HEK293 (cell line): ENCODE data around the gene TSPOAP1.

ENCODE experiments used
- CTCF ChIA-PET: fragments of 350-600 bp; formaldehyde crosslinking; extraction: SDS; loops from one replicate; lab custom pipeline; 2021; ENCODE audit warnings: antibody characterized with exemption; lab: Yijun Ruan, JAX
- POLR2A ChIA-PET: fragments of 300-600 bp; formaldehyde crosslinking; extraction: SDS; loops from one replicate; lab custom pipeline; 2020; ENCODE audit warnings: antibody characterized with exemption, inconsistent platforms; lab: Yijun Ruan, JAX
- H3K27ac ChIP-seq: fragments of 200-500 bp; sonication (Bioruptor generic); 2 replicates; pipeline ENCODE4 v1.5.1; 2014; ENCODE audit warnings: low read depth, low read length, control low read depth, inconsistent platforms; ENCODE audit errors: extremely low read depth
- H3K36me3 ChIP-seq, 2 experiments: fragments of 200-500 bp in 1 of 2; sonication (Bioruptor generic) in 1 of 2; 1 replicate in 1 of 2; 2 replicates in 1 of 2; pipeline ENCODE4 v1.5.1; 2014 to 2017; ENCODE audit warnings: inconsistent platforms in 2 of 2, low read length in 2 of 2; ENCODE audit not compliant: control insufficient read depth in 2 of 2, insufficient read depth in 1 of 2
- H3K4me1 ChIP-seq: fragments of 200-500 bp; sonication (Bioruptor generic); 2 replicates; pipeline ENCODE4 v1.5.1; 2014; ENCODE audit warnings: mild to moderate bottlenecking, low read length, inconsistent platforms; ENCODE audit not compliant: control insufficient read depth, insufficient read depth
- H3K4me3 ChIP-seq: 2 replicates; pipeline ENCODE4 v1.5.1; 2011; ENCODE audit warnings: low read depth, mild to moderate bottlenecking, control low read depth, low read length, moderate library complexity
- H3K9me3 ChIP-seq: fragments of 200-500 bp; sonication (Bioruptor generic); 2 replicates; pipeline ENCODE4 v1.5.1; 2014; ENCODE audit warnings: low read depth, low read length, inconsistent platforms; ENCODE audit not compliant: control insufficient read depth, insufficient read depth
- AEBP2 ChIP-seq: fragments of 450-650 bp; formaldehyde crosslinking; IDR thresholded peaks from 2 replicates; pipeline ENCODE4 v1.5.1; 2016; ENCODE audit warnings: missing biosample characterization, missing genetic modification characterization, borderline replicate concordance
- GLIS2 ChIP-seq: fragments of 450-650 bp; formaldehyde crosslinking; IDR thresholded peaks from 2 replicates; pipeline ENCODE4 v1.5.1; 2016; ENCODE audit warnings: missing biosample characterization, missing genetic modification characterization
- IKZF3 ChIP-seq: fragments of 450-650 bp; IDR thresholded peaks from 2 replicates; pipeline ENCODE4 v1.5.0; 2018; ENCODE audit warnings: missing biosample characterization, mild to moderate bottlenecking, missing genetic modification characterization, moderate library complexity
- OVOL3 ChIP-seq: fragments of 450-650 bp; formaldehyde crosslinking; IDR thresholded peaks from 2 replicates; pipeline ENCODE4 v1.5.1; 2016; ENCODE audit warnings: missing biosample characterization, missing genetic modification characterization
- SP2 ChIP-seq: fragments of 450-650 bp; formaldehyde crosslinking; IDR thresholded peaks from 2 replicates; pipeline ENCODE4 v1.5.1; 2016; ENCODE audit warnings: missing biosample characterization, missing genetic modification characterization
- SP3 ChIP-seq: fragments of 450-650 bp; formaldehyde crosslinking; IDR thresholded peaks from 2 replicates; pipeline ENCODE4 v1.5.1; 2016; ENCODE audit warnings: missing biosample characterization, missing genetic modification characterization
- YY2 ChIP-seq: fragments of 450-650 bp; formaldehyde crosslinking; IDR thresholded peaks from 2 replicates; pipeline ENCODE4 v1.5.1; 2016; ENCODE audit warnings: missing biosample characterization, missing genetic modification characterization
- ZBTB1 ChIP-seq: fragments of 450-650 bp; formaldehyde crosslinking; IDR thresholded peaks from 2 replicates; pipeline ENCODE4 v1.5.1; 2016; ENCODE audit warnings: missing biosample characterization, missing genetic modification characterization
- ZFP69B ChIP-seq: fragments of 450-650 bp; formaldehyde crosslinking; IDR thresholded peaks from 2 replicates; pipeline ENCODE4 v1.5.1; 2016; ENCODE audit warnings: missing biosample characterization, missing genetic modification characterization
- ZNF112 ChIP-seq: fragments of 450-650 bp; formaldehyde crosslinking; IDR thresholded peaks from 2 replicates; pipeline ENCODE4 v1.5.0; 2017; ENCODE audit warnings: missing biosample characterization, missing genetic modification characterization
- ZNF114 ChIP-seq: fragments of 450-650 bp; formaldehyde crosslinking; IDR thresholded peaks from 2 replicates; pipeline ENCODE4 v1.5.0; 2017; ENCODE audit warnings: missing biosample characterization, missing genetic modification characterization
- ZNF175 ChIP-seq: fragments of 450-650 bp; formaldehyde crosslinking; IDR thresholded peaks from 2 replicates; pipeline ENCODE4 v1.5.1; 2016; ENCODE audit warnings: missing biosample characterization, missing genetic modification characterization
- ZNF18 ChIP-seq: fragments of 450-650 bp; formaldehyde crosslinking; IDR thresholded peaks from 2 replicates; pipeline ENCODE4 v1.5.1; 2016; ENCODE audit warnings: missing biosample characterization, missing genetic modification characterization
- ZNF2 ChIP-seq: fragments of 450-650 bp; formaldehyde crosslinking; IDR thresholded peaks from 2 replicates; pipeline ENCODE4 v1.5.1; 2016; ENCODE audit warnings: missing biosample characterization, missing genetic modification characterization
- ZNF23 ChIP-seq: fragments of 450-650 bp; formaldehyde crosslinking; IDR thresholded peaks from 2 replicates; pipeline ENCODE4 v1.5.1; 2016; ENCODE audit warnings: missing biosample characterization, missing genetic modification characterization, borderline replicate concordance
- ZNF324 ChIP-seq: fragments of 450-650 bp; formaldehyde crosslinking; IDR thresholded peaks from 2 replicates; pipeline ENCODE4 v1.5.1; 2016; ENCODE audit warnings: missing biosample characterization, missing genetic modification characterization
- ZNF488 ChIP-seq: fragments of 450-650 bp; formaldehyde crosslinking; IDR thresholded peaks from 2 replicates; pipeline ENCODE4 v1.5.1; 2016; ENCODE audit warnings: missing biosample characterization, missing genetic modification characterization
- ZNF530 ChIP-seq: fragments of 450-650 bp; formaldehyde crosslinking; IDR thresholded peaks from 2 replicates; pipeline ENCODE4 v1.5.1; 2016; ENCODE audit warnings: low read depth, missing biosample characterization, missing genetic modification characterization
- ZNF645 ChIP-seq: fragments of 450-650 bp; formaldehyde crosslinking; IDR thresholded peaks from 2 replicates; pipeline ENCODE4; 2016; ENCODE audit warnings: missing biosample characterization, missing genetic modification characterization
- ZNF692 ChIP-seq: fragments of 450-650 bp; formaldehyde crosslinking; IDR thresholded peaks from 2 replicates; pipeline ENCODE4 v1.5.1; 2016; ENCODE audit warnings: missing biosample characterization, missing genetic modification characterization
- ZSCAN30 ChIP-seq: fragments of 450-650 bp; IDR thresholded peaks from 2 replicates; pipeline ENCODE4 v1.5.1; 2018; ENCODE audit warnings: missing biosample characterization, mild to moderate bottlenecking, missing genetic modification characterization, moderate library complexity

Gene TSPOAP1

GRCh38 chr17:58305626-58306025 lies 23.0 kb downstream of the TSPOAP1 start:
- Histone ChIP-seq H3K4me1 (no peaks in the 10 kb centered on the region), H3K27ac (no peak overlapping the region), H3K9me3 (no peaks in the 10 kb centered on the region), H3K4me3 (no peak overlapping the region), H3K36me3 (no peaks in the 10 kb centered on the region)
- CTCF ChIA-PET, result interaction anchor here (1.0 to 4.7 kb wide), 7 partner anchors 8 to 143 kb away, joined by 4 to 50 read pairs (median 10); no protein-coding TSS in a partner anchor
- TF ChIP-seq ZNF645 (tag by site-specific recombination) (no peak), ZNF112 (tag by site-specific recombination) (no peak), ZBTB1 (tag by site-specific recombination) (no peak)
- POLR2A ChIA-PET, result interaction anchor here (0.5 kb wide), 1 partner anchor 45 kb away, joined by 4 read pairs; no protein-coding TSS in a partner anchor

- ChIA-PET POLR2A (interaction anchor here (1.4 kb wide), 1 partner anchor 47 kb away, joined by 4 read pairs; the partner anchor contains the start of gene SUPT4H1), CTCF (interaction anchor here (0.6 to 4.7 kb wide), 31 partner anchors 9 to 1800 kb away, joined by 3 to 50 read pairs (median 4); partner anchors contain the start of genes MTMR4, RNF43 and SUPT4H1)
- no peak overlapping the region for H3K27ac ChIP-seq
- no peak for TF ChIP-seq IKZF3
- TF ChIP-seq ZNF530 (tag by site-specific recombination), result no peak
- no peak for TF ChIP-seq OVOL3
- no peak for TF ChIP-seq SP2 (tag by site-specific recombination)
- TF ChIP-seq ZSCAN30, result no peak
- no peak for TF ChIP-seq AEBP2 (tag by site-specific recombination)
- no peak for TF ChIP-seq ZNF175
- 0 out of 2 replicates have a peak, but pooled peaks have one; percentile 35 for TF ChIP-seq GLIS2
- no peaks in the 10 kb centered on the region for H3K4me1 ChIP-seq
- H3K9me3 ChIP-seq, result no peaks in the 10 kb centered on the region
- no peaks in the 10 kb centered on the region for H3K36me3 ChIP-seq
- H3K4me3 ChIP-seq, result no peak overlapping the region
These were observed 23.7 kb downstream of the TSPOAP1 start for GRCh38 chr17:58304750-58305486.

GRCh38 chr17:58303971-58304749 lies 24.4 kb downstream of the TSPOAP1 start:
- no peaks in the 10 kb centered on the region for H3K36me3 ChIP-seq
- ChIA-PET POLR2A (interaction anchor here (1.4 kb wide), 1 partner anchor 48 kb away, joined by 4 read pairs; the partner anchor contains the start of gene SUPT4H1), CTCF (interaction anchor here (0.5 to 4.7 kb wide), 50 partner anchors 8 to 1799 kb away, joined by 3 to 50 read pairs (median 4); partner anchors contain the start of genes MPO, MTMR4, RNF43 and SUPT4H1)
- H3K4me1 ChIP-seq, result no peaks in the 10 kb centered on the region
- no peak overlapping the region for H3K4me3 ChIP-seq
- no peaks in the 10 kb centered on the region for H3K9me3 ChIP-seq
- H3K27ac ChIP-seq, result no peak overlapping the region
- TF ChIP-seq ZFP69B (tag by site-specific recombination), result peak; percentile 98
- no peak for TF ChIP-seq ZNF488 (tag by site-specific recombination)
- TF ChIP-seq ZNF324 (tag by site-specific recombination), result no peak
- TF ChIP-seq ZNF2 (tag by site-specific recombination), result peak; percentile 90
- TF ChIP-seq ZNF692 (tag by site-specific recombination), result peak; percentile 96
- no peak for TF ChIP-seq ZNF114 (tag by site-specific recombination)
- no peak for TF ChIP-seq ZNF18 (tag by site-specific recombination)
- TF ChIP-seq SP3, result peak; percentile 32; the same call in 1 of the 2 replicates
- no peak for TF ChIP-seq YY2 (tag by site-specific recombination)
- TF ChIP-seq ZNF23 (tag by site-specific recombination), result no peak
- no peak for TF ChIP-seq ZNF530 (tag by site-specific recombination)
- TF ChIP-seq AEBP2 (tag by site-specific recombination), result no peak
